ENCODE data around the gene CD300LF. TPM values are rescaled to one million over a fixed set of nuclear protein-coding genes. Genes with fewer than 3 reads are reported as not detected.

Gene CD300LF
- total RNA-seq, 3 donors from 2014 or later = not detected

DNA sequence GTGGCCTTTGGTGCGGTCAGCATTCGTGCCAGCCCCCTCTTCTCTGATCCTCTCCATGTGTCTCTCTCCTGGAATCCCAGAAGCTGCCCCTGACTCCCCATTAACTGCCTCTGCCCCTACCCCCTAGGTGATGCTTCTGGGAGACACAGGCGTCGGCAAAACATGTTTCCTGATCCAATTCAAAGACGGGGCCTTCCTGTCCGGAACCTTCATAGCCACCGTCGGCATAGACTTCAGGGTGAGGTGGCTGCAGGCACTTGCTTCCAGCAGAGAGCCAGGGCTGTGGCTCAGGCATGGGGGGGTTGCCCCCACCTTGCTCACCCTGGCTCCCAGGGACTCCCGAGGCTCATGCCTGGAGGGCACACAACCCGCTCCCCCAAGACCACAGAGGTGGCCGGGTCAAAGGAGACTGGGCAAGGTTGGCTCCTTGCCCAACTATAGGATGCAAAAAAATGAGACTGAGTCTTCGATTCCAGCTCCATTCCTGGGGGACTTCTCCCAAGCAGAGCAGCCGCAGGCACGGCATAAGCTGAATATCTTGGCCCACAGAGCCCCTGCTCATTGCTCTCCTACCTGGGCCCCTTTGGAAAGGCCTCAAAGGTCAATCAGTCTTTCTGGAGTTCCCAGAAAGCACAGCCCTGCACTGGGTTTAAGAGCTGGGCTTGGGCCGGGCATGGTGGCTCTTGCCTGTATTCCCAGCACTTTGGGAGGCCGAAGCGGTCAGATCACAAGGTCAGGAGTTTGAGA, 28.1 kb upstream of the CD300LF start:
- DNase-seq (no peak), ATAC-seq (no peak)
- no peak overlapping the region for H3K4me3 Mint-ChIP-seq
- peaks cover 80% of the 10 kb centered on the region for H3K4me1 Mint-ChIP-seq (ENCODE audit: low read depth)
- no peaks in the 10 kb centered on the region for H3K9me3 Mint-ChIP-seq
- no peaks in the 10 kb centered on the region for H3K27me3 Mint-ChIP-seq (ENCODE audit: low read depth)
- H3K36me3 Mint-ChIP-seq (ENCODE audit: insufficient read depth) = no peaks in the 10 kb centered on the region

- Mint-ChIP-seq H3K36me3 (ENCODE audit: insufficient read depth) (no peaks in the 10 kb centered on the region), H3K27me3 (ENCODE audit: low read depth) (no peaks in the 10 kb centered on the region), H3K4me3 (no peak overlapping the region), H3K4me1 (ENCODE audit: low read depth) (peaks cover 80% of the 10 kb centered on the region), H3K9me3 (no peaks in the 10 kb centered on the region)
- ATAC-seq = no peak
- no peak for DNase-seq
Observed at GRCh38 chr17:74740173-74740572, 27.4 kb upstream of the CD300LF start.

DNA sequence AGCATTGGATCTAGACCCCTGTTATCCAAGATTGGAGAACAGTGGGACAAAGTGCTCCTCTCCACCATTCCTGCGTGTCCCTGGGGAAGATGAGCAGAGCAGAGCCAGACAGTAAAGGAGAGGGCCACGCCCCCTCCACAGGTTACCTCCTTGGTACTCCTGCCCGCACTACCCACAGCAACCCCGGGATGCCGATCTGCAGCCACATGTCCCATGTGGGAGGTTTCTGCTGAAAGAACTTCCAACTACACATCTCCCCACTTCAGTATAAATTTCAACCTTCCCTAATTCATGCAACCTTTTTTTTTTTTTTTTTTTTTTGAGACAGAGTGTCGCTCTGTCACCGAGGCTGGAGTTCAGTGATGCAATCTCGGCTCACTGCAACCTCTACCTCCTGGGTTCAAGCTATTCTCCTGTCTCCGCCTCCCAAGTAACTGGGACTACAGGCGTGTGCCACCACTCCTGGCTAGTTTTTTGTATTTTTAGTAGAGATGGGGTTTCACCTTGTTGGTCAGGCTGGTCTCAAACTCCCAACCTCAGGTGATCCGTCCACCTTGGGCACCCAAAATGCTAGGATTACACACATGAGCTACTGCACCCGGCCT, 26.6 kb upstream of the CD300LF start:
- DNase-seq (no peak), ATAC-seq (no peak)
- no peaks in the 10 kb centered on the region for H3K36me3 Mint-ChIP-seq (ENCODE audit: insufficient read depth)
- H3K9me3 Mint-ChIP-seq = no peaks in the 10 kb centered on the region
- H3K4me3 Mint-ChIP-seq = peak overlapping the region; percentile 84
- H3K4me1 Mint-ChIP-seq (ENCODE audit: low read depth) = peaks cover 74% of the 10 kb centered on the region
- no peaks in the 10 kb centered on the region for H3K27me3 Mint-ChIP-seq (ENCODE audit: low read depth)

DNA sequence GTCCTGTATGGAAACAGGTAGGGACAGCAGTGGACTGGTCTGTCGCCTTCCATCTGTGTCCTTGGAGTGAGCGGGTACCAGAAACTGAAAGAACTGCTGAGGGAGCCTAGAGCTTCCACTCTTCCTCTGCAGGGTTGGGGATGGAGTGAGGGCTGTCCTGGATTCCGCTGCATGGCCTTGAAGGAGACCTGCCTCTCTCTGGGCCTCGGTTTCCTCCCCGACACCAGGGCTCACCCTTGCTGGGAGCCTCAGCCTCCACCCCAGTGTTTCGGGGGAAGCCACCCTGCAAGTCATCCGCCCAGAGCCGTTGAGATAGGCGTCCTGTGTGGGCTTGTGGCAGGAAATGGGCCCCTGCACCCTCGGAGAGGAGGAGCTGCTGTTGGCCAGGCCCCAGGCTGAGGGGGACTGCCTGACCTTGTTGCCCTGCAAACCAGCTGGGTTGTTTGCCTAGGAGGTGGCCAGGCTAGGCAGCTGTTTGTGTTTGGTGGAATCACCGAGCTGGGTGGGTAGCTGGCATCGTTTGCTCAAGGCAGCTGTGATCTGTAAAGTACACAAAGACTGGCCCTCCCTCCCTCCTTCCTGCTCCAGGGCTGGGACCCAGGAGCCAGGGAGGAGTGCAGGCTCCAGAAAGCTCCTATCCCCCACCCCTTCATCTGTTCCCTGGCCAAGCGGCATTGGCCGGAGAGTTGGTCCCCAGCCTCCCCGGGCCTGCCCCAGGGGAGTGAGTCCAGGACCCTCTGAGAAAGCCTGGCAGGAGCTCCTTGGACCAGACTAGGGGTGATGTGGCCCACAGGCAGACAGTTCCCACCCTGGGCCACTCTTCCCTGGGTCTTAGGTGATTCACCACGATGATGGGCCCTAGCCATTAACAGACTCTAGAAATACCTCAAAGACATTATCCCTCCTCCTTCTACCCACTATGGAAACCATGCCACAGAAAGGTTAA, 25.6 kb upstream of the CD300LF start:
- ATAC-seq = peak; percentile 76 to 79
- Mint-ChIP-seq H3K9me3 (no peaks in the 10 kb centered on the region), H3K4me3 (peak overlapping the region; percentile 84), H3K27me3 (ENCODE audit: low read depth) (no peaks in the 10 kb centered on the region), H3K36me3 (ENCODE audit: insufficient read depth) (no peaks in the 10 kb centered on the region), H3K4me1 (ENCODE audit: low read depth) (peaks cover 64% of the 10 kb centered on the region)
- DNase-seq = peak; percentile 61

DNA sequence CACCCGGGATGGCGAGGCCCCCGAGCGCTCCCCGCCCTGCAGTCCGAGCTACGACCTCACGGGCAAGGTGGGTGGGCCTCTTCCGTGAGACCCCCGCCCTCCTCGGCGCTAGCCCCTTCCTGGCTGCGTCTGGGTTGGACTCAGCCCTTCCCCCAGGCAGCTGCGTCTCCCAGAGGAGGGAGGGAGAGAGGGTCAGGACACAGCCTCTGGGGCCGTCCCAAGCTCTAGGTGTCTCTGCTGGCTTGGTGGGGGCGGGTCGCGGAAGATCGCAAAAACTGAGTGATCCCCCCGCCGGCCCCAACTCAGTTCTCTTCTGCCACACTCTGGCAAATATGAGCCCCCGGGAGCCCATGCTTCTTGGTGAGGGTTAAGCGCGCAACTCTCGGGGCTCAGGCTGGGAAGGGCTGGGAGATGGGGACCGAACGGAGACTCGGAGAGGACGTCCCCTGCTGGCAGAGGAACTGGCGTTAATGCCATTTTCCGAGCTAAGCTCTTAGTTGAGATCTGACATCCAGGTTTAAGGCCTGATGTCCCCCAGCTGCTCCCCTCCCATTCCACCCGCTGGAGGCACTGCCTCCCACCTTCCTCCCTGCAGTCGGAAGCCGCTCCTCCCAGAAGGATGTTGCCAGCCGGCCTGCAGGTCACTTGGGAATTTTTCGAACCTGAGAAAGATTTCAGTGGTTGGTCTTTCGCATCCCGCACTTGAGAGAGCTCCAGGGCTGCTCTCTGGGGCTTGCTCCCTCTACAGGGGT, 24.8 kb upstream of the CD300LF start:
- DNase-seq (no peak), ATAC-seq (peak; percentile 23 to 29)
- Mint-ChIP-seq H3K36me3 (ENCODE audit: insufficient read depth) (no peaks in the 10 kb centered on the region), H3K27me3 (ENCODE audit: low read depth) (no peaks in the 10 kb centered on the region), H3K4me1 (ENCODE audit: low read depth) (peaks cover 55% of the 10 kb centered on the region), H3K4me3 (peak overlapping the region; percentile 84), H3K9me3 (no peaks in the 10 kb centered on the region)

GRCh38 chr17:74736513-74737298, 24.0 kb upstream of the CD300LF start, which contains the start of gene RAB37:
Gene RAB37 (plus strand): TSS chr17:74737256. CDS start chr17:74737273, 17 bp downstream.
- H3K27me3 Mint-ChIP-seq (ENCODE audit: low read depth) = no peaks in the 10 kb centered on the region
- DNase-seq = no peak
- H3K9me3 Mint-ChIP-seq = no peaks in the 10 kb centered on the region
- ATAC-seq = peak; percentile 39 to 49
- peak within 1 kb of the TSS; percentile 84 for H3K4me3 Mint-ChIP-seq
- H3K36me3 Mint-ChIP-seq (ENCODE audit: insufficient read depth) = no peaks in the 10 kb centered on the region
- peaks cover 47% of the 10 kb centered on the region for H3K4me1 Mint-ChIP-seq (ENCODE audit: low read depth)

- no peaks in the 10 kb centered on the region for H3K27me3 Mint-ChIP-seq (ENCODE audit: low read depth)
- no peaks in the 10 kb centered on the region for H3K9me3 Mint-ChIP-seq
Observed at GRCh38 chr17:74734256-74734655, 21.5 kb upstream of the CD300LF start.

DNA sequence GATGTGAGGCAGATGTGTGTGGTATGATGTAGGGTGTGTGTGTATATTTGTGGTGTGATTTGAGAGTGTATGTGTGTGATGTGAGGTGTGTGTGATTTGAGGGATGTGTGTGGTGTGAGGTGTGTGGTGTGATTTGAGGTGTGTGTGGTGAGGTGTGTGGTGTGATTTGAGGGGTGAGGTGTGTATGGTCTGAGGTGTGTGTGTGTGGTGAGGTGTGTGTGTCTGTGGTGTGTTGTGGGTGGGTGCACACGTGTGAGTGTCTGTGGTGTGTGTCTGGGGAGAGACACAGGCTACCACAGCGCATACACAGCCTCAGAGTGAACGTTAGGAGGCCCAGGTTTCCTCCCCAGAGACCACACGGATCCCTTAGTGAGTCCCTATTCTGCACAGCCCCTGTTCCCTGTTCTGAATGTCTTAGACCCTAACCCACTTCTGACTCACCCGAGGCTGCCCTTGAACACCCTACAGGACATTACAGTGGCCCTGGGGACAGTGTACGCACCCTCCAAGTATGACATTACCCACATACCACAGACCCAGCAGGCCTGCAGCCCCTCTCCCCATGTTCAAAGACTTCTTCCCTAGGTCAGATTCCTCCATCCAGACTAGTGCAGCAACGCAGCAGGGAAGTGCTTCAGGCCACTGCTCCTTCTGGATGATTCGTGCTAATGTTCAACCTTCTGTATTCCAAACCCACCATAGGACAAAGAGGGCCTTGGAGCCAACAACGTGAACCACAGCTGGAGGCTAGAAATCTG, 20.8 kb upstream of the CD300LF start:
- no peaks in the 10 kb centered on the region for H3K27me3 Mint-ChIP-seq (ENCODE audit: low read depth)
- H3K4me1 Mint-ChIP-seq (ENCODE audit: low read depth) = peaks cover 33% of the 10 kb centered on the region
- DNase-seq (no peak), ATAC-seq (no peak)
- no peaks in the 10 kb centered on the region for H3K36me3 Mint-ChIP-seq (ENCODE audit: insufficient read depth)
- H3K4me3 Mint-ChIP-seq = no peak overlapping the region
- no peaks in the 10 kb centered on the region for H3K9me3 Mint-ChIP-seq

More at GRCh38 chr17:74734256-74734655, 21.5 kb upstream of the CD300LF start:
- peaks cover 40% of the 10 kb centered on the region for H3K4me1 Mint-ChIP-seq (ENCODE audit: low read depth)
- ATAC-seq = no peak
- no peaks in the 10 kb centered on the region for H3K36me3 Mint-ChIP-seq (ENCODE audit: insufficient read depth)
- no peak for DNase-seq
- H3K4me3 Mint-ChIP-seq = no peak overlapping the region

GRCh38 chr17:74732042-74732867, 19.5 kb upstream of the CD300LF start:
- no peaks in the 10 kb centered on the region for H3K27me3 Mint-ChIP-seq (ENCODE audit: low read depth)
- no peak overlapping the region for H3K4me3 Mint-ChIP-seq
- H3K4me1 Mint-ChIP-seq (ENCODE audit: low read depth) = peaks cover 22% of the 10 kb centered on the region
- DNase-seq (no peak), ATAC-seq (no peak)
- no peaks in the 10 kb centered on the region for H3K9me3 Mint-ChIP-seq
- H3K36me3 Mint-ChIP-seq (ENCODE audit: insufficient read depth) = no peaks in the 10 kb centered on the region

GRCh38 chr17:74731347-74731605, 18.6 kb upstream of the CD300LF start:
- Mint-ChIP-seq H3K4me1 (ENCODE audit: low read depth) (peaks cover 19% of the 10 kb centered on the region), H3K9me3 (no peaks in the 10 kb centered on the region), H3K27me3 (ENCODE audit: low read depth) (no peaks in the 10 kb centered on the region), H3K4me3 (no peak overlapping the region), H3K36me3 (ENCODE audit: insufficient read depth) (no peaks in the 10 kb centered on the region)
- no peak for ATAC-seq
- no peak for DNase-seq

GRCh38 chr17:74730491-74731346, 18.0 kb upstream of the CD300LF start:
- DNase-seq (peak; percentile 45), ATAC-seq (peak; percentile 70 to 87)
- H3K9me3 Mint-ChIP-seq = no peaks in the 10 kb centered on the region
- no peaks in the 10 kb centered on the region for H3K36me3 Mint-ChIP-seq (ENCODE audit: insufficient read depth)
- peaks cover 17% of the 10 kb centered on the region for H3K4me1 Mint-ChIP-seq (ENCODE audit: low read depth)
- H3K27me3 Mint-ChIP-seq (ENCODE audit: low read depth) = no peaks in the 10 kb centered on the region
- H3K4me3 Mint-ChIP-seq = no peak overlapping the region

Data from activated T-cell treated with anti-CD3 and anti-CD28 coated beads, Interleukin-2, amount 50 U/mL, for 4 hours (primary cell).